ENCODE results near the gene OAS2.

The OAS2 gene

GRCh38 chr12:112961536-112961935, 16.8 kb upstream of the OAS2 start:
- TF ChIP-seq POLR2AphosphoS5 (IDR thresholded peaks at IDR 0.05; ENCODE audit: low read depth, low read length): no peak
- TF ChIP-seq TAF1 (IDR thresholded peaks at IDR 0.05; ENCODE audit: borderline replicate concordance, insufficient read depth, low read length): no peak
- TF ChIP-seq FOXP2 (optimal IDR thresholded peaks at IDR 0.05; ENCODE audit: borderline replicate concordance, extremely low read depth, extremely low read length, insufficient read depth): no peak
- no peak for TF ChIP-seq REST (IDR thresholded peaks at IDR 0.05; ENCODE audit: insufficient read depth in 1 of 2, low read depth in 2 of 2, low read length in 2 of 2)
- TF ChIP-seq SIN3A (IDR thresholded peaks at IDR 0.05; ENCODE audit: borderline replicate concordance, insufficient read depth, low read length): no peak

GRCh38 chr12:112962561-112962960, 15.8 kb upstream of the OAS2 start:
- TF ChIP-seq POLR2AphosphoS5 (IDR thresholded peaks at IDR 0.05; ENCODE audit: low read depth, low read length): no peak
- TF ChIP-seq FOXP2 (optimal IDR thresholded peaks at IDR 0.05; ENCODE audit: borderline replicate concordance, extremely low read depth, extremely low read length, insufficient read depth): no peak
- TF ChIP-seq SIN3A (IDR thresholded peaks at IDR 0.05; ENCODE audit: borderline replicate concordance, insufficient read depth, low read length): no peak
- TF ChIP-seq TAF1 (IDR thresholded peaks at IDR 0.05; ENCODE audit: borderline replicate concordance, insufficient read depth, low read length): no peak
- TF ChIP-seq REST (IDR thresholded peaks at IDR 0.05; ENCODE audit: insufficient read depth in 1 of 2, low read depth in 2 of 2, low read length in 2 of 2): no peak

- TF ChIP-seq FOXP2 (optimal IDR thresholded peaks at IDR 0.05; ENCODE audit: borderline replicate concordance, extremely low read depth, extremely low read length, insufficient read depth) (no peak), TAF1 (IDR thresholded peaks at IDR 0.05; ENCODE audit: borderline replicate concordance, insufficient read depth, low read length) (no peak), SIN3A (IDR thresholded peaks at IDR 0.05; ENCODE audit: borderline replicate concordance, insufficient read depth, low read length) (no peak), REST (IDR thresholded peaks at IDR 0.05; ENCODE audit: insufficient read depth in 1 of 2, low read depth in 2 of 2, low read length in 2 of 2) (no peak), POLR2AphosphoS5 (IDR thresholded peaks at IDR 0.05; ENCODE audit: low read depth, low read length) (no peak)
Measured at GRCh38 chr12:112963227-112963861, 15.0 kb upstream of the OAS2 start.

GRCh38 chr12:112964067-112964670, 14.2 kb upstream of the OAS2 start:
- TF ChIP-seq SIN3A (IDR thresholded peaks at IDR 0.05; ENCODE audit: borderline replicate concordance, insufficient read depth, low read length): no peak
- no peak for TF ChIP-seq TAF1 (IDR thresholded peaks at IDR 0.05; ENCODE audit: borderline replicate concordance, insufficient read depth, low read length)
- TF ChIP-seq FOXP2 (optimal IDR thresholded peaks at IDR 0.05; ENCODE audit: borderline replicate concordance, extremely low read depth, extremely low read length, insufficient read depth): no peak
- no peak for TF ChIP-seq REST (IDR thresholded peaks at IDR 0.05; ENCODE audit: insufficient read depth in 1 of 2, low read depth in 2 of 2, low read length in 2 of 2)
- no peak for TF ChIP-seq POLR2AphosphoS5 (IDR thresholded peaks at IDR 0.05; ENCODE audit: low read depth, low read length)

All from PFSK-1 (cell line).